Liver (tissue), 9 donors: Measurements from ENCODE around the gene BARHL1. TPM values are rescaled to one million over a fixed set of nuclear protein-coding genes. Genes with fewer than 3 reads are reported as not detected.

ENCODE experiments used
- DNase-seq: peaks from one replicate; pipeline ENCODE4 v3.0.0-alpha.2; 2017; ENCODE audit warnings: low spot score
- H3K27ac ChIP-seq, 2 donors: one replicate each; pipeline ENCODE4 v1.7.0; 2013; ENCODE audit warnings: inconsistent platforms in 2 of 2, low read length in 2 of 2, control low read depth in 1 of 2, low read depth in 1 of 2, mild to moderate bottlenecking in 1 of 2
- H3K27me3 ChIP-seq, 4 donors: one replicate each; pipeline versions ENCODE4 v1.6.1 to v1.7.0; 2013; ENCODE audit warnings: low read length in 3 of 4, inconsistent platforms in 1 of 4, mild to moderate bottlenecking in 1 of 4, moderate library complexity in 1 of 4; ENCODE audit not compliant: control insufficient read depth in 4 of 4, insufficient read depth in 4 of 4
- H3K36me3 ChIP-seq, 4 donors: one replicate each; pipeline versions ENCODE4 v1.6.1 to v1.7.0; 2013; ENCODE audit warnings: low read length in 3 of 4, mild to moderate bottlenecking in 3 of 4, low read depth in 1 of 4, moderate library complexity in 1 of 4; ENCODE audit not compliant: control insufficient read depth in 4 of 4, insufficient read depth in 3 of 4
- H3K4me1 ChIP-seq, 4 donors: one replicate each; pipeline versions ENCODE4 v1.6.1 to v1.7.0; 2013; ENCODE audit warnings: low read length in 3 of 4, mild to moderate bottlenecking in 3 of 4, moderate library complexity in 1 of 4; ENCODE audit not compliant: control insufficient read depth in 4 of 4, insufficient read depth in 4 of 4
- H3K4me3 ChIP-seq, 3 donors: one replicate each; pipeline versions ENCODE4 v1.6.1 to v1.7.0; 2013; ENCODE audit warnings: low read length in 3 of 3, control low read depth in 1 of 3, low read depth in 1 of 3, mild to moderate bottlenecking in 1 of 3
- H3K9ac ChIP-seq, 2 donors: one replicate each; pipeline ENCODE4 v1.7.0; 2013; ENCODE audit warnings: low read length in 2 of 2, mild to moderate bottlenecking in 2 of 2, moderate library complexity in 2 of 2, control low read depth in 1 of 2, low read depth in 1 of 2
- H3K9me3 ChIP-seq, 4 donors: one replicate each; pipeline versions ENCODE4 v1.6.1 to v1.7.0; 2013; ENCODE audit warnings: low read length in 3 of 4; ENCODE audit not compliant: control insufficient read depth in 4 of 4
- EGR1 ChIP-seq, 2 donors: IDR thresholded peaks; 2 replicates each; pipeline ENCODE4 v1.6.1; 2016 to 2018; ENCODE audit warnings: antibody characterized with exemption in 2 of 2, low read depth in 2 of 2
- GABPA ChIP-seq, 2 donors: IDR thresholded peaks in 1 of 2; conservative IDR thresholded peaks in 1 of 2; 2 replicates each; pipeline ENCODE4 v1.6.1; 2016; ENCODE audit warnings: antibody characterized with exemption in 2 of 2, mild to moderate bottlenecking in 1 of 2, moderate library complexity in 1 of 2
- HNF4A ChIP-seq, 2 donors: conservative IDR thresholded peaks; 2 replicates each; pipeline ENCODE4 v1.6.1; 2016; ENCODE audit warnings: antibody characterized with exemption in 2 of 2, mild to moderate bottlenecking in 2 of 2
- HNF4G ChIP-seq: IDR thresholded peaks from 2 replicates; pipeline ENCODE4 v1.6.1; 2016; ENCODE audit warnings: antibody characterized with exemption
- JUND ChIP-seq, 2 donors: IDR thresholded peaks; 2 replicates each; pipeline ENCODE4 v1.6.1; 2016; ENCODE audit warnings: antibody characterized with exemption in 2 of 2
- NR2F2 ChIP-seq: IDR thresholded peaks from 2 replicates; pipeline ENCODE4 v1.6.1; 2016; ENCODE audit warnings: antibody characterized with exemption
- RAD21 ChIP-seq, 2 donors: IDR thresholded peaks; 2 replicates each; pipeline ENCODE4 v1.6.1; 2016; ENCODE audit warnings: antibody characterized with exemption in 2 of 2, mild to moderate bottlenecking in 2 of 2
- RXRA ChIP-seq, 2 donors: IDR thresholded peaks; 2 replicates each; pipeline ENCODE4 v1.6.1; 2017 to 2018; ENCODE audit warnings: antibody characterized with exemption in 2 of 2, mild to moderate bottlenecking in 1 of 2
- YY1 ChIP-seq: IDR thresholded peaks from 2 replicates; pipeline ENCODE4 v1.6.1; 2016; ENCODE audit warnings: antibody characterized with exemption, mild to moderate bottlenecking
- WGBS: extraction: QIAGEN DNeasy Blood & Tissue Kit; methylation state at CpG from one replicate; pipeline ENCODE4 v1.1.7; 2013; 5-methylcytosine and 5-hydroxymethylcytosine counted together
- polyA plus RNA-seq, 2 donors: library from polyadenylated mRNA; stranded (reverse) in 1 of 2; unstranded in 1 of 2; fragments of 200-250 nt in 1 of 2; fragments of >200 nt in 1 of 2; fragmentation: Nextera tagmentation in 1 of 2; extraction: Ambion mirVana in 1 of 2; gene quantifications; one replicate each; pipeline versions ENCODE4 v1.2.1 to v1.2.3, GENCODE V29; 2013 to 2015
- total RNA-seq, 2 donors: library from RNA; depleted of rRNA; stranded (reverse); fragments of >200 nt; gene quantifications; one replicate each; pipeline ENCODE4 v1.2.3, GENCODE V29; 2014
- TF ChIP-seq, protein P1 (sequence below): IDR thresholded peaks from 2 replicates; pipeline ENCODE4 v1.6.1; 2016; ENCODE audit warnings: antibody characterized with exemption
- TF ChIP-seq, protein P2 (sequence below): IDR thresholded peaks from 2 replicates; pipeline ENCODE4 v1.6.1; 2016; ENCODE audit warnings: antibody characterized with exemption
- TF ChIP-seq, protein P3 (sequence below): IDR thresholded peaks from 2 replicates; pipeline ENCODE4 v1.6.1; 2016; ENCODE audit warnings: antibody characterized with exemption
- TF ChIP-seq, protein P4 (sequence below): IDR thresholded peaks from 2 replicates; pipeline ENCODE4 v1.6.1; 2016; ENCODE audit warnings: antibody characterized with exemption, mild to moderate bottlenecking
- donor health status: healthy.
- donor health status: healthy.
- donor health status: healthy.
- donor health status: healthy.
- donor health status: healthy.

BARHL1 gene
- total and polyA plus RNA-seq, 4 donors, result not detected

DNA sequence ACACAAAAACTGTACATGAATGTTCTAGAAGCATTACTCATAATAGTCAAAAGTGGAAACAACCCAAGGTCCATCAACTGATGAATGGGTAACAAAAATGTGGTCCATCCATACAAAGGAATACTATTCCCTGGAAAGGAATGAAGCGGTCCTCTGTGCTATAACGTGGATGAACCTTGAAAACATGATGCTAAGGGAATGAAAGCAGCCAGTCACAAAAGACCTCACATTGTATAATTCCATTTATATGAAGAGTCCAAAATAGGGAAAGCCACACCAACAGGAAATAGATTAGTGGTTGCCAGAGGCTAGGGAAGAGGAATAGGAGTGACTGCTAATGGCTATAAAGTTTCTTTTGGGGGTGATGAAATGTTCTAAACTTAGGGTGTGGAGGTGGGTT lies 22.7 kb upstream of the BARHL1 start:
- TF ChIP-seq NR2F2 (no peak), EGR1 (IDR thresholded peaks at IDR 0.05; ENCODE audit: low read depth in 2 of 2) (no peak), YY1 (no peak), HNF4G (no peak), RXRA (IDR thresholded peaks at IDR 0.05) (no peak), HNF4A (conservative IDR thresholded peaks at IDR 0.05) (no peak)
- TF ChIP-seq, protein P1, sequence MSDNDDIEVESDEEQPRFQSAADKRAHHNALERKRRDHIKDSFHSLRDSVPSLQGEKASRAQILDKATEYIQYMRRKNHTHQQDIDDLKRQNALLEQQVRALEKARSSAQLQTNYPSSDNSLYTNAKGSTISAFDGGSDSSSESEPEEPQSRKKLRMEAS, result no peak
- TF ChIP-seq, protein P2, sequence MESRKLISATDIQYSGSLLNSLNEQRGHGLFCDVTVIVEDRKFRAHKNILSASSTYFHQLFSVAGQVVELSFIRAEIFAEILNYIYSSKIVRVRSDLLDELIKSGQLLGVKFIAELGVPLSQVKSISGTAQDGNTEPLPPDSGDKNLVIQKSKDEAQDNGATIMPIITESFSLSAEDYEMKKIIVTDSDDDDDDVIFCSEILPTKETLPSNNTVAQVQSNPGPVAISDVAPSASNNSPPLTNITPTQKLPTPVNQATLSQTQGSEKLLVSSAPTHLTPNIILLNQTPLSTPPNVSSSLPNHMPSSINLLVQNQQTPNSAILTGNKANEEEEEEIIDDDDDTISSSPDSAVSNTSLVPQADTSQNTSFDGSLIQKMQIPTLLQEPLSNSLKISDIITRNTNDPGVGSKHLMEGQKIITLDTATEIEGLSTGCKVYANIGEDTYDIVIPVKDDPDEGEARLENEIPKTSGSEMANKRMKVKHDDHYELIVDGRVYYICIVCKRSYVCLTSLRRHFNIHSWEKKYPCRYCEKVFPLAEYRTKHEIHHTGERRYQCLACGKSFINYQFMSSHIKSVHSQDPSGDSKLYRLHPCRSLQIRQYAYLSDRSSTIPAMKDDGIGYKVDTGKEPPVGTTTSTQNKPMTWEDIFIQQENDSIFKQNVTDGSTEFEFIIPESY, result no peak
- TF ChIP-seq, protein P3, sequence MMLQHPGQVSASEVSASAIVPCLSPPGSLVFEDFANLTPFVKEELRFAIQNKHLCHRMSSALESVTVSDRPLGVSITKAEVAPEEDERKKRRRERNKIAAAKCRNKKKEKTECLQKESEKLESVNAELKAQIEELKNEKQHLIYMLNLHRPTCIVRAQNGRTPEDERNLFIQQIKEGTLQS, result no peak
- TF ChIP-seq, protein P4, sequence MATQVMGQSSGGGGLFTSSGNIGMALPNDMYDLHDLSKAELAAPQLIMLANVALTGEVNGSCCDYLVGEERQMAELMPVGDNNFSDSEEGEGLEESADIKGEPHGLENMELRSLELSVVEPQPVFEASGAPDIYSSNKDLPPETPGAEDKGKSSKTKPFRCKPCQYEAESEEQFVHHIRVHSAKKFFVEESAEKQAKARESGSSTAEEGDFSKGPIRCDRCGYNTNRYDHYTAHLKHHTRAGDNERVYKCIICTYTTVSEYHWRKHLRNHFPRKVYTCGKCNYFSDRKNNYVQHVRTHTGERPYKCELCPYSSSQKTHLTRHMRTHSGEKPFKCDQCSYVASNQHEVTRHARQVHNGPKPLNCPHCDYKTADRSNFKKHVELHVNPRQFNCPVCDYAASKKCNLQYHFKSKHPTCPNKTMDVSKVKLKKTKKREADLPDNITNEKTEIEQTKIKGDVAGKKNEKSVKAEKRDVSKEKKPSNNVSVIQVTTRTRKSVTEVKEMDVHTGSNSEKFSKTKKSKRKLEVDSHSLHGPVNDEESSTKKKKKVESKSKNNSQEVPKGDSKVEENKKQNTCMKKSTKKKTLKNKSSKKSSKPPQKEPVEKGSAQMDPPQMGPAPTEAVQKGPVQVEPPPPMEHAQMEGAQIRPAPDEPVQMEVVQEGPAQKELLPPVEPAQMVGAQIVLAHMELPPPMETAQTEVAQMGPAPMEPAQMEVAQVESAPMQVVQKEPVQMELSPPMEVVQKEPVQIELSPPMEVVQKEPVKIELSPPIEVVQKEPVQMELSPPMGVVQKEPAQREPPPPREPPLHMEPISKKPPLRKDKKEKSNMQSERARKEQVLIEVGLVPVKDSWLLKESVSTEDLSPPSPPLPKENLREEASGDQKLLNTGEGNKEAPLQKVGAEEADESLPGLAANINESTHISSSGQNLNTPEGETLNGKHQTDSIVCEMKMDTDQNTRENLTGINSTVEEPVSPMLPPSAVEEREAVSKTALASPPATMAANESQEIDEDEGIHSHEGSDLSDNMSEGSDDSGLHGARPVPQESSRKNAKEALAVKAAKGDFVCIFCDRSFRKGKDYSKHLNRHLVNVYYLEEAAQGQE, result no peak
- H3K27me3 ChIP-seq, result peaks cover 0 to 4% (median 0%) of the 10 kb centered on the region in 4 donors
- H3K4me3 ChIP-seq, result no peak overlapping the region
- no peaks in the 10 kb centered on the region for H3K9me3 ChIP-seq
- 93% methylated on average over 2 of the region's 2 CpGs for WGBS
- no peak overlapping the region for H3K9ac ChIP-seq
- no peaks in the 10 kb centered on the region for H3K36me3 ChIP-seq
- DNase-seq, result no peak
- no peak overlapping the region for H3K27ac ChIP-seq
- H3K4me1 ChIP-seq, result no peaks in the 10 kb centered on the region

DNA sequence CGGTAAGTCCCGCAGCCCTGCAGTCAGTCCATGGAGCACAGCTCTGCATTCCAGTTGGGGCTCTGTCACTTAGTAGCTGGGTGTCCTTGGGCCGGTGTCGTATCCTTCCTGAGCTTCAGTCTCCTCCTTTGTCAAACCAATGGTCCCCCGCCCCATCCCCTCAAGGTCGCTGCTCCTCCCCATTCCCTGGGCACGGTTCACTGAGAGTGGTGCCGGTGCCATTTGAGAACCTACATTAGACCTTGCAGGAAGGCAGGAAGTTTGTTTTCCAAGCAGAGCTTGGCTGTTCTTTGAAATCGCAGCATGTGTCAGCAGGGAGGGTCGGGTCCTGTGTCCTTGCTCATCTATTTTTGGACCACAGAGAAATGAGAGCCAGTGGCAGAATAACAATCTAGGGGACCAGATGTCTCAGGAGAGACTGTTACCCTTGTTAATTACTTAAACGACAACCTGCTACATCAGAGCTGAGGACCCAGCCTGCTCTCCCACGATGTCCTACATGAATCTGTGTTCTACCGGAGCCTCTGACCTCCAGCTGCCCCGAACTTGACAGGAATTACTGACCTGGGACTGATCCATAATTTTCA lies 21.7 kb upstream of the BARHL1 start:
- TF ChIP-seq, protein P4, result no peak
- TF ChIP-seq GABPA (IDR thresholded peaks at IDR 0.05 in 1 of 2, conservative IDR thresholded peaks at IDR 0.05 in 1 of 2), result no peak
- no peak for TF ChIP-seq JUND (IDR thresholded peaks at IDR 0.05)
- TF ChIP-seq, protein P2, result no peak
- TF ChIP-seq RAD21 (IDR thresholded peaks at IDR 0.05), result no peak
- TF ChIP-seq, protein P1, result no peak
- Histone ChIP-seq H3K9ac (no peak overlapping the region), H3K36me3 (no peaks in the 10 kb centered on the region), H3K4me3 (no peak overlapping the region), H3K27me3 (peaks cover 0 to 4% (median 0%) of the 10 kb centered on the region in 4 donors), H3K4me1 (no peaks in the 10 kb centered on the region), H3K27ac (no peak overlapping the region), H3K9me3 (no peaks in the 10 kb centered on the region)
- no peak for DNase-seq
- WGBS, result 45% methylated on average over 14 of the region's 14 CpGs
